SK-N-SH (cell line): ENCODE data around the gene RBM47. TPM values are rescaled to one million over a fixed set of nuclear protein-coding genes. Genes with fewer than 3 reads are reported as not detected.

Experiments
- CTCF ChIA-PET: fragments of 300-600, 350-600 bp; formaldehyde crosslinking; extraction: SDS; loops from one replicate; lab custom pipeline; 2021; lab: Yijun Ruan, JAX
- POLR2A ChIA-PET: fragments of 350-600 bp; sonication (Branson Sonifier 250); formaldehyde crosslinking; extraction: SDS; loops from one replicate; lab custom pipeline; 2020; ENCODE audit warnings: antibody characterized with exemption, inconsistent platforms; lab: Yijun Ruan, JAX
- DNase-seq: peaks from one replicate; pipeline ENCODE4 v3.0.0; 2012
- H2AFZ ChIP-seq: fragments of 200-600 bp; sonication (generic); 2 replicates; pipeline ENCODE4 v1.8.1; 2016; ENCODE audit warnings: antibody characterized with exemption, mild to moderate bottlenecking, low read depth
- H3F3A ChIP-seq: fragments of 200-600 bp; sonication (generic); replicated peaks from 2 replicates; pipeline ENCODE3; 2016; ENCODE audit warnings: antibody characterized with exemption, mild to moderate bottlenecking; ENCODE audit not compliant: insufficient read depth
- H3K27ac ChIP-seq, 2 experiments: fragments of 200-500 bp in 1 of 2; fragments of 200-600 bp in 1 of 2; sonication (Bioruptor generic) in 1 of 2; sonication (generic), shearing (Covaris generic) in 1 of 2; 2 replicates each; pipeline versions ENCODE4 v1.5.1 to v1.6.1; 2014 to 2016; ENCODE audit warnings: low read depth in 2 of 2, inconsistent platforms in 1 of 2, low read length in 1 of 2, mild to moderate bottlenecking in 1 of 2, mixed read lengths in 1 of 2
- H3K27me3 ChIP-seq: fragments of 200-600 bp; sonication (generic), shearing (Covaris generic); 2 replicates; pipeline ENCODE4 v1.6.1; 2016; ENCODE audit warnings: mixed run types; ENCODE audit not compliant: insufficient read depth
- H3K36me3 ChIP-seq, 2 experiments: fragments of 200-500 bp in 1 of 2; fragments of 200-600 bp in 1 of 2; sonication (Bioruptor generic) in 1 of 2; sonication (generic) in 1 of 2; replicated peaks in 1 of 2; 2 replicates each; pipeline versions ENCODE3 to v1.5.1; 2014 to 2016; ENCODE audit warnings: low read length in 1 of 2, mild to moderate bottlenecking in 1 of 2; ENCODE audit not compliant: insufficient read depth in 2 of 2, control insufficient read depth in 1 of 2
- H3K4me1 ChIP-seq, 2 experiments: fragments of 200-500 bp in 1 of 2; fragments of 200-600 bp in 1 of 2; sonication (Bioruptor generic) in 1 of 2; sonication (generic), shearing (Covaris generic) in 1 of 2; 2 replicates each; pipeline versions ENCODE4 v1.5.1 to v1.6.1; 2014 to 2016; ENCODE audit warnings: low read depth in 1 of 2, low read length in 1 of 2, mixed run types in 1 of 2; ENCODE audit not compliant: insufficient read depth in 2 of 2, control insufficient read depth in 1 of 2
- H3K4me2 ChIP-seq: fragments of 200-600 bp; sonication (generic), shearing (Covaris generic); 2 replicates; pipeline ENCODE4 v1.6.1; 2017; ENCODE audit warnings: mixed run types
- H3K4me3 ChIP-seq, 2 experiments: fragments of 200-500 bp in 1 of 2; fragments of 200-600 bp in 1 of 2; sonication (Bioruptor generic) in 1 of 2; sonication (generic), shearing (Covaris generic) in 1 of 2; 2 replicates each; pipeline versions ENCODE4 v1.5.1 to v1.8.1; 2014 to 2016; ENCODE audit warnings: low read depth in 2 of 2, inconsistent platforms in 1 of 2, low read length in 1 of 2, mild to moderate bottlenecking in 1 of 2, mixed read lengths in 1 of 2, moderate library complexity in 1 of 2
- H3K79me2 ChIP-seq: fragments of 200-600 bp; sonication (generic); 2 replicates; pipeline ENCODE4 v1.8.1; 2017; ENCODE audit warnings: mild to moderate bottlenecking; ENCODE audit not compliant: insufficient read depth
- H3K9ac ChIP-seq: fragments of 200-600 bp; sonication (generic); 2 replicates; pipeline ENCODE4 v1.6.1; 2017; ENCODE audit warnings: mixed run types
- H3K9me2 ChIP-seq: fragments of 200-600 bp; sonication (generic); 2 replicates; pipeline ENCODE4 v1.6.1; 2017; ENCODE audit warnings: mixed run types
- H3K9me3 ChIP-seq: fragments of 200-600 bp; sonication (generic); 2 replicates; pipeline ENCODE4 v1.6.1; 2017; ENCODE audit warnings: mixed run types, mild to moderate bottlenecking, moderate library complexity
- H4K20me1 ChIP-seq: fragments of 200-600 bp; sonication (generic); 2 replicates; pipeline ENCODE4 v1.6.1; 2017; ENCODE audit warnings: mild to moderate bottlenecking, mixed run types; ENCODE audit not compliant: insufficient read depth
- CHD2 ChIP-seq: fragments of 150-350 bp; IDR thresholded peaks from 2 replicates; pipeline ENCODE4 v1.6.1; 2018; ENCODE audit warnings: low read length; ENCODE audit not compliant: partially characterized antibody
- ELF1 ChIP-seq: IDR thresholded peaks from 2 replicates; pipeline ENCODE4 v1.4.0; 2012
- EP300 ChIP-seq, 2 experiments: IDR thresholded peaks; 2 replicates each; pipeline versions ENCODE4 v1.4.0 to v1.6.1; 2012; ENCODE audit warnings: borderline replicate concordance in 1 of 2, low read depth in 1 of 2, low read length in 1 of 2
- EZH2phosphoT487 ChIP-seq: fragments of 200-600 bp; sonication (generic); IDR thresholded peaks from 2 replicates; pipeline ENCODE4 v1.6.1; 2017; ENCODE audit warnings: low read depth, mixed run types, mild to moderate bottlenecking, antibody characterized with exemption, moderate library complexity, borderline replicate concordance
- FOXM1 ChIP-seq: IDR thresholded peaks from 2 replicates; pipeline ENCODE4 v1.4.0; 2012; ENCODE audit warnings: low read depth, mild to moderate bottlenecking
- GABPA ChIP-seq: IDR thresholded peaks from 2 replicates; pipeline ENCODE4 v1.4.0; 2012; ENCODE audit warnings: low read depth, mild to moderate bottlenecking
- IRF3 ChIP-seq: fragments of 150-350 bp; IDR thresholded peaks from 2 replicates; pipeline ENCODE4 v1.6.1; 2016; ENCODE audit warnings: mild to moderate bottlenecking, low read depth, low read length
- JUND ChIP-seq: IDR thresholded peaks from 2 replicates; pipeline ENCODE4 v1.4.0; 2012
- MAX ChIP-seq: IDR thresholded peaks from 2 replicates; pipeline ENCODE4 v1.4.0; 2012; ENCODE audit warnings: low read depth
- MEF2A ChIP-seq: IDR thresholded peaks from 2 replicates; pipeline ENCODE4 v1.4.0; 2012; ENCODE audit warnings: low read depth, borderline replicate concordance
- MXI1 ChIP-seq: IDR thresholded peaks from 2 replicates; pipeline ENCODE4 v1.6.1; 2012; ENCODE audit warnings: mild to moderate bottlenecking, low read depth, low read length, improper control_type of control experiment
- NFIC ChIP-seq: IDR thresholded peaks from 2 replicates; pipeline ENCODE4 v1.4.0; 2012; ENCODE audit warnings: borderline replicate concordance
- POLR2AphosphoS5 ChIP-seq: IDR thresholded peaks from 2 replicates; pipeline ENCODE4 v1.6.1; 2012; ENCODE audit warnings: low read depth, low read length
- RAD21 ChIP-seq: IDR thresholded peaks from 2 replicates; pipeline ENCODE4 v1.6.1; 2012; ENCODE audit warnings: mild to moderate bottlenecking, low read length
- RCOR1 ChIP-seq: fragments of 150-350 bp; IDR thresholded peaks from 2 replicates; pipeline ENCODE4 v1.6.1; 2017; ENCODE audit warnings: antibody characterized with exemption, low read length
- RFX5 ChIP-seq: IDR thresholded peaks from 2 replicates; pipeline ENCODE4 v1.6.1; 2012; ENCODE audit warnings: mild to moderate bottlenecking, improper control_type of control experiment, low read length
- RXRA ChIP-seq: IDR thresholded peaks from 2 replicates; pipeline ENCODE4 v1.4.0; 2012; ENCODE audit warnings: low read depth, mild to moderate bottlenecking, borderline replicate concordance
- SMC3 ChIP-seq: IDR thresholded peaks from 2 replicates; pipeline ENCODE4 v1.6.1; 2012; ENCODE audit warnings: low read depth, low read length, improper control_type of control experiment
- TAF1 ChIP-seq: IDR thresholded peaks from 2 replicates; pipeline ENCODE4 v1.6.1; 2012; ENCODE audit warnings: low read depth, mild to moderate bottlenecking, low read length, moderate library complexity, borderline replicate concordance
- TCF12 ChIP-seq: IDR thresholded peaks from 2 replicates; pipeline ENCODE4 v1.4.0; 2012
- TEAD4 ChIP-seq: IDR thresholded peaks from 2 replicates; pipeline ENCODE4 v1.4.0; 2012; ENCODE audit warnings: mild to moderate bottlenecking, borderline replicate concordance; ENCODE audit not compliant: insufficient read depth
- USF1 ChIP-seq: IDR thresholded peaks from 2 replicates; pipeline ENCODE4 v1.4.0; 2012; ENCODE audit warnings: low read depth, borderline replicate concordance
- USF2 ChIP-seq: fragments of 150-350 bp; IDR thresholded peaks from 2 replicates; pipeline ENCODE4 v1.6.1; 2017; ENCODE audit warnings: antibody characterized with exemption, low read length, low read depth, borderline replicate concordance
- YY1 ChIP-seq: IDR thresholded peaks from 2 replicates; pipeline ENCODE4 v1.4.0; 2012; ENCODE audit warnings: low read depth, mild to moderate bottlenecking
- WGBS: methylation state at CpG from one replicate; pipeline ENCODE4 v1.1.6; 2017; ENCODE audit warnings: low lambda C conversion rate; 5-methylcytosine and 5-hydroxymethylcytosine counted together
- polyA plus RNA-seq, 3 experiments: library from polyadenylated mRNA; depleted of rRNA; stranded (reverse); fragments of >200 nt; gene quantifications; 2 replicates each; pipeline ENCODE4 v1.2.3, GENCODE V29; 2012
- TF ChIP-seq, protein P1 (sequence below): IDR thresholded peaks from 2 replicates; pipeline ENCODE4; 2012

Gene RBM47
- polyA plus RNA-seq, 1 of the 3 experiments (the other 2 are of a cell fraction) = 6.8 TPM

DNA sequence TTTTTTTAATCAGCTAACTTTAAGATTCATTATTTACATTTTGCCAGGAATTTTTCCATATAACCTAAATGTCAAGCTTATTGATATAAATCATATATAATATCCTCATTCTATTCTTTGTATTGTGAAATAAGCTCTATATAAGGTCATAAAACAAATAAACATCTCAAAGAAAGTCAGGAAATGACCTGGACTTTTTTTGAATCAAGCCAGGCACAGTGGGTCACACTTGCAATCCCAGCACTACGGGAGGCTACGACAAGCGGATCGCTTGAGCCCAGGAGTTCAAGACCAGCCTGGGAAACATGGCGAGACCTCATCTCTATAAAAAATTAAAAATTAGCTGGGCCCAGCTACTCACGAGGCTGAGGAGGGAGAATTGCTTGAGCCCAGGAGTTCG is 88.9 kb downstream of the RBM47 start:
- TF ChIP-seq NFIC (no peak), ELF1 (no peak), YY1 (no peak), POLR2AphosphoS5 (no peak), USF1 (no peak), TCF12 (no peak), GABPA (no peak), JUND (no peak)
- TF ChIP-seq, protein P1, sequence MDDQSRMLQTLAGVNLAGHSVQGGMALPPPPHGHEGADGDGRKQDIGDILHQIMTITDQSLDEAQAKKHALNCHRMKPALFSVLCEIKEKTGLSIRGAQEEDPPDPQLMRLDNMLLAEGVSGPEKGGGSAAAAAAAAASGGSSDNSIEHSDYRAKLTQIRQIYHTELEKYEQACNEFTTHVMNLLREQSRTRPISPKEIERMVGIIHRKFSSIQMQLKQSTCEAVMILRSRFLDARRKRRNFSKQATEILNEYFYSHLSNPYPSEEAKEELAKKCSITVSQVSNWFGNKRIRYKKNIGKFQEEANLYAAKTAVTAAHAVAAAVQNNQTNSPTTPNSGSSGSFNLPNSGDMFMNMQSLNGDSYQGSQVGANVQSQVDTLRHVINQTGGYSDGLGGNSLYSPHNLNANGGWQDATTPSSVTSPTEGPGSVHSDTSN = no peak
- TF ChIP-seq, all 33 proteins: peak for 0
- Histone ChIP-seq H3K27ac (no peak overlapping the region), H3K36me3 (no peaks in the 10 kb centered on the region), H3K9me3 (no peaks in the 10 kb centered on the region), H2AFZ (no peak overlapping the region), H3K9me2 (no peaks in the 10 kb centered on the region), H3K4me3 (no peak overlapping the region), H3K4me1 (no peaks in the 10 kb centered on the region), H4K20me1 (no peaks in the 10 kb centered on the region), H3K4me2 (no peak overlapping the region), H3K9ac (no peak overlapping the region), H3K27me3 (no peaks in the 10 kb centered on the region), H3F3A (no peaks in the 10 kb centered on the region), H3K79me2 (no peaks in the 10 kb centered on the region)
- ChIA-PET CTCF (no interaction called here), POLR2A (no interaction called here)
- 93% methylated on average over 7 of the region's 7 CpGs for WGBS
- DNase-seq = no peak

- no peaks in the 10 kb centered on the region for H4K20me1 ChIP-seq
- no peak for DNase-seq
- no peak overlapping the region for H3K4me3 ChIP-seq
- CTCF ChIA-PET = no interaction called here
- no peak overlapping the region for H3K4me2 ChIP-seq
- no peak overlapping the region for H2AFZ ChIP-seq
- no peaks in the 10 kb centered on the region for H3K4me1 ChIP-seq
- no peaks in the 10 kb centered on the region for H3F3A ChIP-seq
- H3K27me3 ChIP-seq = no peaks in the 10 kb centered on the region
- H3K36me3 ChIP-seq = no peaks in the 10 kb centered on the region
- H3K9me3 ChIP-seq = no peaks in the 10 kb centered on the region
- H3K9ac ChIP-seq = no peak overlapping the region
- POLR2A ChIA-PET = no interaction called here
- H3K79me2 ChIP-seq = no peaks in the 10 kb centered on the region
- no peaks in the 10 kb centered on the region for H3K9me2 ChIP-seq
- TF ChIP-seq RCOR1 (no peak), NFIC (no peak), EZH2phosphoT487 (no peak), CHD2 (no peak), RFX5 (no peak), MAX (no peak), TCF12 (no peak), USF2 (no peak), MEF2A (no peak), YY1 (no peak), IRF3 (no peak), FOXM1 (no peak), MXI1 (no peak), EP300 (IDR thresholded peaks at IDR 0.05; ENCODE audit: borderline replicate concordance in 1 of 2, low read depth in 1 of 2, low read length in 1 of 2) (no peak), RXRA (no peak), POLR2AphosphoS5 (no peak), TEAD4 (no peak), SMC3 (no peak), RAD21 (no peak), TAF1 (no peak)
- no peak overlapping the region for H3K27ac ChIP-seq
- WGBS = 95% methylated on average over 4 of the region's 4 CpGs
These were observed 93.6 kb downstream of the RBM47 start for GRCh38 chr4:40536032-40536431.
